Measurements from ENCODE around the gene OR2A12.

DNA sequence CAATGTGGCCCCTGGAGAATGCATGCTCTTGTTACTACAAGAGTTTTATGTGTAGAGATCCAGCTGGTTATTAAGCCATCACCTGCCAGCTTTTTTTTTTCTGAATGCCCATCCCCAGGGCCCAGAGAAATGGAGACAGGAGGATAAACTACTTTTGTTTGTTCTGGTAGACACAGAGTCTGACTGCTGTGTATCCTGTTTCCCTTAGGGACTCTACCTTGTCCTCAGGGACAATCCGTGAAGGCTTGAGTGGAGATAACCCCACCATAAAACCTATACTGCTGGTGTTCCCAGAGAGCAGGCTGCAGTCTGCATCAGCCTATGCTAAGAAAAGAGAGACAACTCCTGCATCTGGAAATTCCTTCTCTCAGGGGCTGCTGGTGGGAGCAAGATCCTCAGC, 37.4 kb upstream of the OR2A12 start, which contains the start of gene OR2A5:
- TF ChIP-seq CREB1 (IDR thresholded peaks at IDR 0.05; ENCODE audit: low read depth) (no peak), FOXM1 (IDR thresholded peaks at IDR 0.05; ENCODE audit: borderline replicate concordance, low read depth) (no peak), RAD21 (IDR thresholded peaks at IDR 0.05; ENCODE audit: low read depth) (no peak), EP300 (IDR thresholded peaks at IDR 0.05; ENCODE audit: borderline replicate concordance) (no peak), ZBTB7A (IDR thresholded peaks at IDR 0.05; ENCODE audit: low read depth) (no peak), MAX (IDR thresholded peaks at IDR 0.05) (no peak), TEAD4 (IDR thresholded peaks at IDR 0.05) (no peak), TAF1 (IDR thresholded peaks at IDR 0.05; ENCODE audit: low read depth) (no peak), NFIC (IDR thresholded peaks at IDR 0.05) (no peak), CEBPB (IDR thresholded peaks at IDR 0.05) (no peak), EGR1 (IDR thresholded peaks at IDR 0.05) (no peak), TCF12 (IDR thresholded peaks at IDR 0.05; ENCODE audit: low read depth) (no peak)
- TF ChIP-seq, protein P1, sequence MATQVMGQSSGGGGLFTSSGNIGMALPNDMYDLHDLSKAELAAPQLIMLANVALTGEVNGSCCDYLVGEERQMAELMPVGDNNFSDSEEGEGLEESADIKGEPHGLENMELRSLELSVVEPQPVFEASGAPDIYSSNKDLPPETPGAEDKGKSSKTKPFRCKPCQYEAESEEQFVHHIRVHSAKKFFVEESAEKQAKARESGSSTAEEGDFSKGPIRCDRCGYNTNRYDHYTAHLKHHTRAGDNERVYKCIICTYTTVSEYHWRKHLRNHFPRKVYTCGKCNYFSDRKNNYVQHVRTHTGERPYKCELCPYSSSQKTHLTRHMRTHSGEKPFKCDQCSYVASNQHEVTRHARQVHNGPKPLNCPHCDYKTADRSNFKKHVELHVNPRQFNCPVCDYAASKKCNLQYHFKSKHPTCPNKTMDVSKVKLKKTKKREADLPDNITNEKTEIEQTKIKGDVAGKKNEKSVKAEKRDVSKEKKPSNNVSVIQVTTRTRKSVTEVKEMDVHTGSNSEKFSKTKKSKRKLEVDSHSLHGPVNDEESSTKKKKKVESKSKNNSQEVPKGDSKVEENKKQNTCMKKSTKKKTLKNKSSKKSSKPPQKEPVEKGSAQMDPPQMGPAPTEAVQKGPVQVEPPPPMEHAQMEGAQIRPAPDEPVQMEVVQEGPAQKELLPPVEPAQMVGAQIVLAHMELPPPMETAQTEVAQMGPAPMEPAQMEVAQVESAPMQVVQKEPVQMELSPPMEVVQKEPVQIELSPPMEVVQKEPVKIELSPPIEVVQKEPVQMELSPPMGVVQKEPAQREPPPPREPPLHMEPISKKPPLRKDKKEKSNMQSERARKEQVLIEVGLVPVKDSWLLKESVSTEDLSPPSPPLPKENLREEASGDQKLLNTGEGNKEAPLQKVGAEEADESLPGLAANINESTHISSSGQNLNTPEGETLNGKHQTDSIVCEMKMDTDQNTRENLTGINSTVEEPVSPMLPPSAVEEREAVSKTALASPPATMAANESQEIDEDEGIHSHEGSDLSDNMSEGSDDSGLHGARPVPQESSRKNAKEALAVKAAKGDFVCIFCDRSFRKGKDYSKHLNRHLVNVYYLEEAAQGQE (IDR thresholded peaks at IDR 0.05; ENCODE audit: low read depth), result no peak
